Daoy (cell line): ENCODE results near the gene ZMYND8. TPM values are rescaled to one million over a fixed set of nuclear protein-coding genes. Genes with fewer than 3 reads are reported as not detected.
"Not testable (repeated sequence)": the region's sequence is repeated elsewhere in the genome, so short reads cannot be mapped to it uniquely, and the experiment has no call there.

Experiments used
- DNase-seq: peaks from one replicate; pipeline ENCODE4 v3.0.0-alpha.2; 2015; ENCODE audit warnings: low read depth
- total RNA-seq: library from RNA; depleted of rRNA; stranded (reverse); fragments of >200 nt; shearing (Covaris generic); gene quantifications from 2 replicates; pipeline ENCODE4 v1.2.3, GENCODE V29; 2014

Gene ZMYND8
- total RNA-seq, 1 experiment from 2014 or later, result 15.4 TPM

- no peak for DNase-seq
Observed at GRCh38 chr20:47310729-47311128, 45.8 kb downstream of the ZMYND8 start.

- DNase-seq, result no peak
Observed at GRCh38 chr20:47309806-47310426, 46.6 kb downstream of the ZMYND8 start.

- DNase-seq, result no peak
Observed at GRCh38 chr20:47309394-47309793, 47.1 kb downstream of the ZMYND8 start.

GRCh38 chr20:47307569-47307968 is 48.9 kb downstream of the ZMYND8 start:
- DNase-seq, result not testable (repeated sequence)

GRCh38 chr20:47306755-47307370 is 49.6 kb downstream of the ZMYND8 start:
- no peak for DNase-seq

- DNase-seq, result no peak
Observed at GRCh38 chr20:47306095-47306494, 50.4 kb downstream of the ZMYND8 start.

- DNase-seq, result no peak
Observed at GRCh38 chr20:47305667-47306066, 50.8 kb downstream of the ZMYND8 start.

- no peak for DNase-seq
Observed at GRCh38 chr20:47304287-47304686, 52.2 kb downstream of the ZMYND8 start.

- no peak for DNase-seq
Observed at GRCh38 chr20:47303736-47304135, 52.8 kb downstream of the ZMYND8 start.

GRCh38 chr20:47300071-47300470 is 56.4 kb downstream of the ZMYND8 start:
- no peak for DNase-seq

- DNase-seq, result no peak
Observed at GRCh38 chr20:47298624-47299023, 57.9 kb downstream of the ZMYND8 start.

GRCh38 chr20:47297746-47298145 is 58.8 kb downstream of the ZMYND8 start:
- no peak for DNase-seq

- no peak for DNase-seq
Observed at GRCh38 chr20:47296950-47297349, 59.5 kb downstream of the ZMYND8 start.

- DNase-seq, result no peak
Observed at GRCh38 chr20:47295921-47296426, 60.5 kb downstream of the ZMYND8 start.

GRCh38 chr20:47295129-47295813 is 61.2 kb downstream of the ZMYND8 start:
- no peak for DNase-seq

- DNase-seq, result no peak
Observed at GRCh38 chr20:47293631-47294030, 62.9 kb downstream of the ZMYND8 start.

GRCh38 chr20:47292581-47292980 is 63.9 kb downstream of the ZMYND8 start:
- DNase-seq, result no peak

GRCh38 chr20:47290666-47291430 is 65.7 kb downstream of the ZMYND8 start:
- no peak for DNase-seq

GRCh38 chr20:47290008-47290407 is 66.5 kb downstream of the ZMYND8 start:
- DNase-seq, result no peak

GRCh38 chr20:47289096-47289495 is 67.4 kb downstream of the ZMYND8 start:
- DNase-seq, result no peak

- not testable (repeated sequence) for DNase-seq
Observed at GRCh38 chr20:47288530-47288929, 68.0 kb downstream of the ZMYND8 start.

GRCh38 chr20:47287609-47288144 is 68.8 kb downstream of the ZMYND8 start:
- DNase-seq, result no peak
